H9 (cell line): ENCODE results near the gene BTBD1. TPM values are rescaled to one million over a fixed set of nuclear protein-coding genes. Genes with fewer than 3 reads are reported as not detected.

Source experiments
- DNase-seq: peaks from one replicate; pipeline ENCODE4 v3.0.0-alpha.2; 2017
- H2AFZ ChIP-seq: one replicate; pipeline ENCODE4 v1.6.1; 2013; ENCODE audit warnings: mild to moderate bottlenecking, low read length, control low read depth, moderate library complexity
- H2AK5ac ChIP-seq: 2 replicates; pipeline ENCODE4 v1.6.1; 2013; ENCODE audit warnings: low read length, control low read depth, mixed read lengths; ENCODE audit not compliant: insufficient read length
- H2BK120ac ChIP-seq: one replicate; pipeline ENCODE4 v1.6.1; 2013; ENCODE audit warnings: low read depth, mild to moderate bottlenecking, low read length, control low read depth, inconsistent platforms; ENCODE audit not compliant: poor library complexity, severe bottlenecking
- H2BK12ac ChIP-seq: 2 replicates; pipeline ENCODE4 v1.6.1; 2013; ENCODE audit warnings: low read length, control low read depth, mixed read lengths, low read depth; ENCODE audit not compliant: insufficient read length
- H2BK15ac ChIP-seq: 2 replicates; pipeline ENCODE4 v1.6.1; 2013; ENCODE audit warnings: low read depth, low read length, control low read depth
- H2BK20ac ChIP-seq: one replicate; pipeline ENCODE4 v1.6.1; 2013; ENCODE audit warnings: low read depth, mild to moderate bottlenecking, low read length, control low read depth, inconsistent platforms; ENCODE audit not compliant: poor library complexity, severe bottlenecking
- H2BK5ac ChIP-seq: 2 replicates; pipeline ENCODE4 v1.6.1; 2013; ENCODE audit warnings: low read length, control low read depth, mixed read lengths; ENCODE audit not compliant: insufficient read length
- H3K14ac ChIP-seq: 2 replicates; pipeline ENCODE4 v1.6.1; 2013; ENCODE audit warnings: low read length, control low read depth; ENCODE audit not compliant: insufficient read depth
- H3K18ac ChIP-seq: 2 replicates; pipeline ENCODE4 v1.6.1; 2013; ENCODE audit warnings: low read depth, mild to moderate bottlenecking, mixed read lengths, low read length, control low read depth; ENCODE audit not compliant: insufficient read length
- H3K23ac ChIP-seq: 2 replicates; pipeline ENCODE4 v1.6.1; 2013; ENCODE audit warnings: low read length, control low read depth, mixed read lengths, low read depth; ENCODE audit not compliant: insufficient read length
- H3K23me2 ChIP-seq: 2 replicates; pipeline ENCODE4 v1.6.1; 2013; ENCODE audit warnings: low read depth, mild to moderate bottlenecking, mixed read lengths, low read length, control low read depth; ENCODE audit not compliant: insufficient read length, poor library complexity, severe bottlenecking
- H3K27ac ChIP-seq: 2 replicates; pipeline ENCODE4 v1.5.1; 2013; ENCODE audit warnings: low read length, control low read depth, mixed read lengths, low read depth; ENCODE audit not compliant: insufficient read length
- H3K27me3 ChIP-seq: 2 replicates; pipeline ENCODE4 v1.6.1; 2013; ENCODE audit warnings: low read length, control low read depth, inconsistent platforms; ENCODE audit not compliant: insufficient read depth
- H3K4ac ChIP-seq: 2 replicates; pipeline ENCODE4 v1.6.1; 2013; ENCODE audit warnings: low read depth, mild to moderate bottlenecking, control low read depth, inconsistent platforms, low read length, moderate library complexity
- H3K4me1 ChIP-seq: 2 replicates; pipeline ENCODE4 v1.6.1; 2013; ENCODE audit warnings: low read length, control low read depth, inconsistent platforms; ENCODE audit not compliant: insufficient read depth
- H3K4me2 ChIP-seq: 2 replicates; pipeline ENCODE4 v1.6.1; 2013; ENCODE audit warnings: low read length, control low read depth, mixed read lengths; ENCODE audit not compliant: insufficient read length, insufficient read depth
- H3K56ac ChIP-seq: 2 replicates; pipeline ENCODE4 v1.6.1; 2013; ENCODE audit warnings: low read depth, mild to moderate bottlenecking, mixed read lengths, low read length, control low read depth; ENCODE audit not compliant: insufficient read length
- H3K79me1 ChIP-seq: 2 replicates; pipeline ENCODE4 v1.6.1; 2013; ENCODE audit warnings: low read depth, mild to moderate bottlenecking, moderate library complexity, low read length, control low read depth, inconsistent platforms; ENCODE audit not compliant: insufficient read depth, poor library complexity, severe bottlenecking
- H3K79me2 ChIP-seq: 2 replicates; pipeline ENCODE4 v1.6.1; 2013; ENCODE audit warnings: low read length, control low read depth, inconsistent platforms; ENCODE audit not compliant: insufficient read depth
- H3K9ac ChIP-seq: 2 replicates; pipeline ENCODE4 v1.6.1; 2013; ENCODE audit warnings: low read length, control low read depth, mixed read lengths; ENCODE audit not compliant: insufficient read length; ENCODE audit errors: extremely low read depth
- H3K9me3 ChIP-seq: one replicate; pipeline ENCODE4 v1.6.1; 2013; ENCODE audit warnings: low read depth, low read length, inconsistent platforms; ENCODE audit not compliant: control insufficient read depth
- H3T11ph ChIP-seq: one replicate; pipeline ENCODE4 v1.6.1; 2013; ENCODE audit warnings: mild to moderate bottlenecking, low read length, control low read depth, inconsistent platforms
- H4K20me1 ChIP-seq: one replicate; pipeline ENCODE4 v1.6.1; 2013; ENCODE audit not compliant: control insufficient read depth, insufficient read length, insufficient read depth
- H4K5ac ChIP-seq: 2 replicates; pipeline ENCODE4 v1.6.1; 2013; ENCODE audit warnings: low read depth, mild to moderate bottlenecking, mixed read lengths, low read length, control low read depth; ENCODE audit not compliant: insufficient read length
- H4K8ac ChIP-seq: replicated peaks from 2 replicates; pipeline ENCODE4 v1.6.1; 2013; ENCODE audit warnings: low read length, control low read depth, mixed read lengths, low read depth; ENCODE audit not compliant: insufficient read length
- H4K91ac ChIP-seq: 2 replicates; pipeline ENCODE4 v1.6.1; 2013; ENCODE audit warnings: low read depth, mild to moderate bottlenecking, moderate library complexity, mixed read lengths, low read length, control low read depth; ENCODE audit not compliant: insufficient read length
- H3K27ac Mint-ChIP-seq, 3 experiments: 2 replicates in 2 of 3; 3 replicates in 1 of 3; pipeline ENCODE4 v1.8.0; 2020 to 2021; ENCODE audit warnings: mixed read lengths in 3 of 3, mild to moderate bottlenecking in 1 of 3, moderate library complexity in 1 of 3
- H3K27me3 Mint-ChIP-seq: 2 replicates; pipeline ENCODE4 v1.8.0; 2021; ENCODE audit warnings: low read depth, mild to moderate bottlenecking, moderate library complexity, mixed read lengths
- H3K36me3 Mint-ChIP-seq, 3 experiments: 2 replicates in 2 of 3; 3 replicates in 1 of 3; pipeline ENCODE4 v1.8.0; 2020 to 2021; ENCODE audit warnings: low read depth in 3 of 3, mixed read lengths in 3 of 3; ENCODE audit not compliant: insufficient read depth in 1 of 3
- H3K4me1 Mint-ChIP-seq, 2 experiments: 2 replicates each; pipeline ENCODE4 v1.8.0; 2020; ENCODE audit warnings: mixed read lengths in 2 of 2
- H3K4me3 Mint-ChIP-seq, 2 experiments: 2 replicates in 1 of 2; 3 replicates in 1 of 2; pipeline ENCODE4 v1.8.0; 2020 to 2021; ENCODE audit warnings: mild to moderate bottlenecking in 2 of 2, mixed read lengths in 2 of 2, moderate library complexity in 1 of 2
- H3K9me3 Mint-ChIP-seq, 2 experiments: 2 replicates in 1 of 2; 3 replicates in 1 of 2; pipeline ENCODE4 v1.8.0; 2020; ENCODE audit warnings: mild to moderate bottlenecking in 2 of 2, mixed read lengths in 2 of 2, moderate library complexity in 1 of 2
- WGBS: extraction: QIAGEN DNeasy Blood & Tissue Kit; methylation state at CpG from one replicate; pipeline ENCODE4 v1.1.7; 2013; ENCODE audit warnings: missing lambda C conversion rate, low lambda C conversion rate, mixed read lengths; ENCODE audit not compliant: insufficient read length; ENCODE audit errors: extremely low coverage; 5-methylcytosine and 5-hydroxymethylcytosine counted together
- total RNA-seq: library from RNA; stranded (reverse); gene quantifications from 2 replicates; pipeline ENCODE4 v1.2.1, GENCODE V29; 2021
- TF ChIP-seq, protein P1 (sequence below): fragments of 200-600 bp; sonication (generic); conservative IDR thresholded peaks from 3 replicates; pipeline ENCODE4 v1.8.0; 2021; ENCODE audit warnings: antibody characterized with exemption, mild to moderate bottlenecking

The BTBD1 gene
- total RNA-seq, 1 experiment from 2014 or later, result 43.3 TPM

DNA sequence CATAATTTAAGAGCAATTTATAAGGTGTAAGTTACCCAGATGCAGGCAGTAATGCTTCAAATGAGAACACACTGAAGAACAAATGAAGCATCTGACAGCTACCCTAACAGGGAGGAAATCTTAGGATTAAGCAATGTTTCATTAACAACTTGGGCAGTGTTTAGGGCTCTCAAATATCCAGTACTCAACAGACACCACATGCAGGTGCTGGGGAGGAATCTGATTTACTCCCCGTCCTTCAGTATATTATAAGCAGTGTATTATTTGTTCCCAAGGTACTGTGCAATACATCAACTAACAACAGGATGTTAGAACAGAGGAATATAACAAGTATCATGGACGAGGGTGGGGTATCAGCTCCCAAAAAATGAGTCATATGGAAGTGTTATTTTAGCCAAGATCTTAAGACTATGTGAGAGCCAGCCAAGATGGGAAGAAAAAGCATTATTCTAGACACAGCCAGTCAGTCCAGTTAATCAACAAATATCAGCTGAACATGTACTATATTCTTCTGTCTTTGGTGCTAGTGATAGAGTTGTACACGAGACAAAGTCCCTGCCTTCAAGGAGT is 20.4 kb downstream of the BTBD1 start:
- no peak overlapping the region for H3K56ac ChIP-seq
- H3K4me1 ChIP-seq, result no peaks in the 10 kb centered on the region
- H4K5ac ChIP-seq, result no peak overlapping the region
- H3K23ac ChIP-seq, result no peak overlapping the region
- no peak overlapping the region for H3K4me2 ChIP-seq
- Mint-ChIP-seq H3K27ac (no peak overlapping the region), H3K27me3 (no peaks in the 10 kb centered on the region), H3K9me3 (no peaks in the 10 kb centered on the region), H3K4me3 (no peak overlapping the region), H3K36me3 (peaks cover 17 to 65% (median 51%) of the 10 kb centered on the region in 3 experiments; a peak in 6 of 7 replicates), H3K4me1 (no peaks in the 10 kb centered on the region; a peak in 1 of 4 replicates)
- no peak overlapping the region for H3K14ac ChIP-seq
- no peak overlapping the region for H3K18ac ChIP-seq
- H3K4ac ChIP-seq, result no peak overlapping the region
- H2BK15ac ChIP-seq, result no peak overlapping the region
- no peaks in the 10 kb centered on the region for H3K23me2 ChIP-seq
- no peak for DNase-seq
- WGBS, result no CpG with 5 or more reads among the region's 3 CpGs
- no peaks in the 10 kb centered on the region for H3K79me1 ChIP-seq
- no peak overlapping the region for H4K8ac ChIP-seq
- no peak overlapping the region for H2AFZ ChIP-seq
- TF ChIP-seq, protein P1, sequence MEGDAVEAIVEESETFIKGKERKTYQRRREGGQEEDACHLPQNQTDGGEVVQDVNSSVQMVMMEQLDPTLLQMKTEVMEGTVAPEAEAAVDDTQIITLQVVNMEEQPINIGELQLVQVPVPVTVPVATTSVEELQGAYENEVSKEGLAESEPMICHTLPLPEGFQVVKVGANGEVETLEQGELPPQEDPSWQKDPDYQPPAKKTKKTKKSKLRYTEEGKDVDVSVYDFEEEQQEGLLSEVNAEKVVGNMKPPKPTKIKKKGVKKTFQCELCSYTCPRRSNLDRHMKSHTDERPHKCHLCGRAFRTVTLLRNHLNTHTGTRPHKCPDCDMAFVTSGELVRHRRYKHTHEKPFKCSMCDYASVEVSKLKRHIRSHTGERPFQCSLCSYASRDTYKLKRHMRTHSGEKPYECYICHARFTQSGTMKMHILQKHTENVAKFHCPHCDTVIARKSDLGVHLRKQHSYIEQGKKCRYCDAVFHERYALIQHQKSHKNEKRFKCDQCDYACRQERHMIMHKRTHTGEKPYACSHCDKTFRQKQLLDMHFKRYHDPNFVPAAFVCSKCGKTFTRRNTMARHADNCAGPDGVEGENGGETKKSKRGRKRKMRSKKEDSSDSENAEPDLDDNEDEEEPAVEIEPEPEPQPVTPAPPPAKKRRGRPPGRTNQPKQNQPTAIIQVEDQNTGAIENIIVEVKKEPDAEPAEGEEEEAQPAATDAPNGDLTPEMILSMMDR, result no peak
- H2AK5ac ChIP-seq, result no peak overlapping the region
- H2BK20ac ChIP-seq, result no peak overlapping the region
- no peaks in the 10 kb centered on the region for H3K9me3 ChIP-seq
- H4K20me1 ChIP-seq, result no peaks in the 10 kb centered on the region
- H3K9ac ChIP-seq, result no peak overlapping the region
- H3K79me2 ChIP-seq, result peaks cover 4% of the 10 kb centered on the region; the same call in 1 of the 2 replicates
- H2BK120ac ChIP-seq, result no peak overlapping the region
- no peak overlapping the region for H3T11ph ChIP-seq
- no peaks in the 10 kb centered on the region for H3K27me3 ChIP-seq
- H2BK12ac ChIP-seq, result no peak overlapping the region
- no peak overlapping the region for H3K27ac ChIP-seq
- H4K91ac ChIP-seq, result no peak overlapping the region
- no peak overlapping the region for H2BK5ac ChIP-seq
